Osteocyte (in vitro differentiated cells): ENCODE results near the gene CHRM2. TPM values are rescaled to one million over a fixed set of nuclear protein-coding genes. Genes with fewer than 3 reads are reported as not detected.

Experiments
- DNase-seq: peaks from one replicate; pipeline ENCODE4 v3.0.0; 2021; ENCODE audit warnings: mixed read lengths; ENCODE audit not compliant: unreplicated experiment; ENCODE audit errors: extremely low spot score
- H3K27ac Mint-ChIP-seq: one replicate; pipeline ENCODE4 v1.8.0; 2021; ENCODE audit warnings: mild to moderate bottlenecking, mixed read lengths; ENCODE audit not compliant: unreplicated experiment
- H3K27me3 Mint-ChIP-seq: one replicate; pipeline ENCODE4 v1.8.0; 2021; ENCODE audit warnings: mixed read lengths; ENCODE audit not compliant: unreplicated experiment
- H3K36me3 Mint-ChIP-seq: one replicate; pipeline ENCODE4 v1.8.0; 2021; ENCODE audit warnings: mixed read lengths; ENCODE audit not compliant: unreplicated experiment
- H3K4me1 Mint-ChIP-seq: one replicate; pipeline ENCODE4 v1.8.0; 2021; ENCODE audit warnings: mixed read lengths; ENCODE audit not compliant: unreplicated experiment
- H3K4me3 Mint-ChIP-seq: one replicate; pipeline ENCODE4 v1.8.0; 2021; ENCODE audit warnings: mild to moderate bottlenecking, moderate library complexity, mixed read lengths; ENCODE audit not compliant: unreplicated experiment
- H3K9me3 Mint-ChIP-seq: one replicate; pipeline ENCODE4 v1.8.0; 2021; ENCODE audit warnings: mixed read lengths; ENCODE audit not compliant: unreplicated experiment
- total RNA-seq: library from RNA; stranded (reverse); gene quantifications from 2 replicates; pipeline ENCODE4 v1.2.1, GENCODE V29; 2021
- TF ChIP-seq, protein P1 (sequence below): fragments of 200-600 bp; sonication (generic); IDR thresholded peaks from 2 replicates; pipeline ENCODE4 v1.5.0; 2021; ENCODE audit warnings: antibody characterized with exemption, mild to moderate bottlenecking, moderate library complexity

CHRM2 gene
- total RNA-seq, 1 donor from 2014 or later, result 30.0 TPM

DNA sequence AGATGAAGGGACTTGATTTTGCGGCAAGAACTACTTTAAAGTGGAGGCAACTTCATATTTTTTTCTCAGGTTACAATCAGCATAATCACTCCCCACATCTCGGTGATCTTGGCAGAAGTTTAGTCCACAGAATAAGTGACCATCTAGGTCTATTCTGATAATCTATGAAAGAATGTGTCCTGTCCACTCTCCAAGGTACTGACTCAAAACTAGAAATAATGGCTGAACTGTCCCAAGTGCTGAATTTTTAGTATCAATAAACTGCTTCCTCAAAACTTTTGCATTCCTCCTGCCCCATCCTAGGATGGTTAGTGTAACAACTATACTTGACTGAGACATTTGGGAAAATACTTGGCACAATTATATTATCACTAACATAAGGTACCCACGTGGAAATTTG, 10.9 kb upstream of the CHRM2 start:
- no peaks in the 10 kb centered on the region for H3K9me3 Mint-ChIP-seq
- DNase-seq, result no peak

DNA sequence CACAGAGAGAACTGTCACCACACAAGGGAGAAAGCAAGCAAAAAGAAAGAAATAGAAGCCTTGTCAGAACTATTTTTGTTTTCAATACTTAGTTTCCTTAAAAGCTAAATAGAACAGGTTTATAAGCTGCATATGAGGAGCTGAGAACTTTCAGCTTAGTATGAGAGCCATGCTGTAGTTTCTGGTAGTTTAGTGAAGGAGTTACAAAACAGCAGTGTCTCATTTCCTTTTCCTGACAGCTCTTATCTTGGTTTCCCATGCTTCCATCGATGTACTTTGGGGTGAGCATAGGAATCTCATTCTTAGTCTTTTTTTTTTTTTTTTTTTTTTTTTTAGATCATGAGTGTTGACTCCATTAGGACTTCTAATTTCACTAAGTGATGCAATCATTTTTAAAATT, 8.6 kb upstream of the CHRM2 start:
- H3K4me1 Mint-ChIP-seq, result no peaks in the 10 kb centered on the region
- TF ChIP-seq, protein P1, sequence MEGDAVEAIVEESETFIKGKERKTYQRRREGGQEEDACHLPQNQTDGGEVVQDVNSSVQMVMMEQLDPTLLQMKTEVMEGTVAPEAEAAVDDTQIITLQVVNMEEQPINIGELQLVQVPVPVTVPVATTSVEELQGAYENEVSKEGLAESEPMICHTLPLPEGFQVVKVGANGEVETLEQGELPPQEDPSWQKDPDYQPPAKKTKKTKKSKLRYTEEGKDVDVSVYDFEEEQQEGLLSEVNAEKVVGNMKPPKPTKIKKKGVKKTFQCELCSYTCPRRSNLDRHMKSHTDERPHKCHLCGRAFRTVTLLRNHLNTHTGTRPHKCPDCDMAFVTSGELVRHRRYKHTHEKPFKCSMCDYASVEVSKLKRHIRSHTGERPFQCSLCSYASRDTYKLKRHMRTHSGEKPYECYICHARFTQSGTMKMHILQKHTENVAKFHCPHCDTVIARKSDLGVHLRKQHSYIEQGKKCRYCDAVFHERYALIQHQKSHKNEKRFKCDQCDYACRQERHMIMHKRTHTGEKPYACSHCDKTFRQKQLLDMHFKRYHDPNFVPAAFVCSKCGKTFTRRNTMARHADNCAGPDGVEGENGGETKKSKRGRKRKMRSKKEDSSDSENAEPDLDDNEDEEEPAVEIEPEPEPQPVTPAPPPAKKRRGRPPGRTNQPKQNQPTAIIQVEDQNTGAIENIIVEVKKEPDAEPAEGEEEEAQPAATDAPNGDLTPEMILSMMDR, result no peak
- H3K36me3 Mint-ChIP-seq, result no peaks in the 10 kb centered on the region
- no peaks in the 10 kb centered on the region for H3K9me3 Mint-ChIP-seq
- H3K27me3 Mint-ChIP-seq, result peaks cover 18% of the 10 kb centered on the region
- DNase-seq, result no peak
- H3K4me3 Mint-ChIP-seq, result no peak overlapping the region
- H3K27ac Mint-ChIP-seq, result no peak overlapping the region

More for the DNA sequence above, 10.9 kb upstream of the CHRM2 start:
- Mint-ChIP-seq H3K4me1 (no peaks in the 10 kb centered on the region), H3K27me3 (peaks cover 18% of the 10 kb centered on the region), H3K27ac (no peak overlapping the region), H3K36me3 (no peaks in the 10 kb centered on the region), H3K4me3 (no peak overlapping the region)
- TF ChIP-seq, protein P1, result no peak

DNA sequence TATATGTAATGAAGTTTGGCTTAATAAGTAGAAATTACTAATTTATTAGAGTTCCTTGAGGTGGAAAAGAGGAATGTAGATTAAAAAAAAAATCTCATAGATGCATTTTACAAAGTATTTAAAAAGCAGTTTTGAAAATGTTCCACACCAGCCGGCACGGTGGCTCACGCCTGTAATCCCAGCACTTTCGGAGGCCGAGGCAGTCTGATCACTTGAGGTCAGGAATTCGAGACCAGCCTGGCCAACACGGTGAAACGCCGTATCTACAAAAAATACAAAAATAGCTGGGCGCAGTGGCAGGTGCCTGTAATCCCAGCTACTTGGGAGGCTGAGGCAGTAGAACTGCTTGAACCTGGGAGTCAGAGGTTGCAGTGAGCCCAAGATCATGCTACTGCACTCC, 3.2 kb upstream of the CHRM2 start:
- DNase-seq, result no peak
- Mint-ChIP-seq H3K4me3 (no peak overlapping the region), H3K36me3 (no peaks in the 10 kb centered on the region), H3K27ac (no peak overlapping the region), H3K4me1 (peaks cover 7% of the 10 kb centered on the region), H3K27me3 (peaks cover 17% of the 10 kb centered on the region), H3K9me3 (no peaks in the 10 kb centered on the region)
- TF ChIP-seq, protein P1, result no peak

DNA sequence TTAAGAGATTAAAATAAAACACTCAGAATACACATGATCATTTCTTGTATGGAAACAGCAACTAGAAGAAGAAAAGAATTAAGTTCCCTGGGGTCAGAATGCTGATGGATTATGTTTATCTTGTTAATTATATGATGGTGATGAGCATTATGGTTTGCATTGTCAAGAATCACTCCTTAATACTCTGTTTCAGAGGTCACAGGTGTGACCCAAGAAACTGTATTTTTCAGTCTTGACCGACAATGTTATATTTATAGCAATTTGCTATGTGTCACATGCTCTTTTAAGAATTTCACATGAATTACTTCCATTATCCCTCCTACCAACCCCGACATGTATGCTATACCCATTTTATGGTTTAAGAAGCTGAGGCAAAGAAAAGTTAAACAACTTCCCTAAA, 2.7 kb upstream of the CHRM2 start:
- H3K9me3 Mint-ChIP-seq, result no peaks in the 10 kb centered on the region
- peaks cover 9% of the 10 kb centered on the region for H3K4me1 Mint-ChIP-seq
- no peak overlapping the region for H3K4me3 Mint-ChIP-seq
- no peaks in the 10 kb centered on the region for H3K36me3 Mint-ChIP-seq
- peaks cover 15% of the 10 kb centered on the region for H3K27me3 Mint-ChIP-seq
- H3K27ac Mint-ChIP-seq, result no peak overlapping the region
- no peak for DNase-seq
- TF ChIP-seq, protein P1, result no peak

DNA sequence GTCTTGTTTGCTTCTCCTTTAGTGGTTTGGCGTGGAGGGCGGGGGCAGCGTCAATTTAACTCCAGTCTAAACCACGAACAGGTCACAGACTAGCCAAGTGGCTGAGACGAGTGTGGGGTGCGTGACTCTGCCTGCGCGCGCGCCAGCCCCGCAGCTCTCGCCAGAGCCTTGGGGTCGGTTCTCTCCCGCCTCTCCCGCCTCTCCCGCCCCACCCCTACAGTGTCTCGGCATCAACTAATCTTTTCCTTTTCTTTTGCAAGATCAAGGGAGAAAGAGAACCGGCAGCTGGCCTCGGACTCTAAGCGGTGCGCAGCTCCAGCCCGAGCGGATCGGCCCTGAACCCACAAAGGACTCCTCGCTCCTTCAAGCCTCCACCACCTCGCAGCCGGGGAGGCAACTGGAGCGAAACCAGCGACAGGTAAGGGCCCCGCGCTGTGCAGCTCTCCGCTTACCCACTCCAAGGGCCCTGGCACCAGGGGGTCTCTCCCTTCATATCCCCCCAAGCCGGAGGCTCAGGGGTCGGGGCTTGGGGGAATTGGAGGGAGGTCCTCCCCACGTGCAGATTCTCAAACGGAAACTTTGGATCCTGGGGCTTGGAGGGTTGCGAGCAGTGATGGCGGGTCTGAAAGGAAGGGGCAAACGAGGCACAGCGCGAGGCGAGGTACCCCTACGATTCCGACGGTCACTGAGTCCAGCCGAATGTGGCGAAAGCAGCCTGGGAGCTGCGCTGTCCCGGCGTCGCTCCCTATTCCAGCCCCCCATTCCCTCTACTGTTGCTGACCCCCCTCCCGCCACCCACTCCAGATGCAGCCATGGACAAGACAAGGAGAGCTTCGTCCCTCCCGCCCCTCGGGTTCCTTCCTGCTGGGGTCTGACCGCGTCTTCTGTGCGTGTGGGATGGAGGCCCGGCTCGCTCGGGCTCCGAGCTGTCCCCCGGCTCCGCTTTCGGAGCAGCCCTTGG, 829 bp downstream of the CHRM2 start:
- Mint-ChIP-seq H3K4me3 (peak overlapping the region; percentile 86), H3K36me3 (peaks cover 6% of the 10 kb centered on the region), H3K27me3 (peaks cover 5% of the 10 kb centered on the region), H3K27ac (peak overlapping the region; percentile 55), H3K9me3 (no peaks in the 10 kb centered on the region), H3K4me1 (peaks cover 22% of the 10 kb centered on the region)
- TF ChIP-seq, protein P1, result no peak
- DNase-seq, result peak; percentile 84
